ENCODE measurements around the gene MYOM3.
"Not testable (repeated sequence)": the region's sequence is repeated elsewhere in the genome, so short reads cannot be mapped to it uniquely, and the experiment has no call there.

The MYOM3 gene

DNA sequence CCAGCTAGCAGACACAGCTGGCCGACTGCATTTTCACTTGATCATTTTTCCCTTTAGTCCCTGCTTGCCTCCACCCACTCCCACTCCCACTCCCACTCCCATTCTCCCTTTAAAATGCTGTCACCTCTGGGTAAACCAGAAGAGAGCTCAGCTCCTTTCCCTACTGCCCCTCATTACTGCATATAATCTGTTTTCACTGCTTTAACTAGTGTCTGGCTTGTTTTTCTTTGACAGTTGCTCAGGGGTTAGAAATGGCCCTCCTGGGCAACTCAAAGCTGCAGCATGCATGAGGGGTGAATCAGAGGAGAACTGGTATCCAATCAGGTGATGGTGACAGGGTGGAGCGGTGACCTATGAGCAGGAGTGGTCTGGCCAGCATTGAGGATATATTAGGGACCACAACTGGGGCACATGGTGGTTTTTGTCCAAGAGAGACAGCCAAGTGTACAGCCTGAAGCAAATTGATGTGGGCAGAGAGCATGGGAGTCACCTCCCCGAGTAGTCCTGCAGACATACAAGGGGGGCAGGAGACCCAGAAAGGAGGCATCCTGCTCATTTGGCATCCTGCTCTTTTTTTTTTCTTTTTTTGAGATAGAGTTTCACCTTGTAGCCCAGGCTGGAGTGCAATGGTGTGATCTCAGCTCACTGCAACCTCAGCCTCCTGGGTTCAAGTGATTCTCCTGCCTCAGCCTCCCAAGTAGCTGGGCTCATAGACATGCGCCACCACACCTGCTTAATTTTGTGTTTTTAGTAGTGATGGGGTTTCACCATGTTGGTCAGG lies 89.2 kb downstream of the MYOM3 start:
- DNase-seq, result no peak

DNA sequence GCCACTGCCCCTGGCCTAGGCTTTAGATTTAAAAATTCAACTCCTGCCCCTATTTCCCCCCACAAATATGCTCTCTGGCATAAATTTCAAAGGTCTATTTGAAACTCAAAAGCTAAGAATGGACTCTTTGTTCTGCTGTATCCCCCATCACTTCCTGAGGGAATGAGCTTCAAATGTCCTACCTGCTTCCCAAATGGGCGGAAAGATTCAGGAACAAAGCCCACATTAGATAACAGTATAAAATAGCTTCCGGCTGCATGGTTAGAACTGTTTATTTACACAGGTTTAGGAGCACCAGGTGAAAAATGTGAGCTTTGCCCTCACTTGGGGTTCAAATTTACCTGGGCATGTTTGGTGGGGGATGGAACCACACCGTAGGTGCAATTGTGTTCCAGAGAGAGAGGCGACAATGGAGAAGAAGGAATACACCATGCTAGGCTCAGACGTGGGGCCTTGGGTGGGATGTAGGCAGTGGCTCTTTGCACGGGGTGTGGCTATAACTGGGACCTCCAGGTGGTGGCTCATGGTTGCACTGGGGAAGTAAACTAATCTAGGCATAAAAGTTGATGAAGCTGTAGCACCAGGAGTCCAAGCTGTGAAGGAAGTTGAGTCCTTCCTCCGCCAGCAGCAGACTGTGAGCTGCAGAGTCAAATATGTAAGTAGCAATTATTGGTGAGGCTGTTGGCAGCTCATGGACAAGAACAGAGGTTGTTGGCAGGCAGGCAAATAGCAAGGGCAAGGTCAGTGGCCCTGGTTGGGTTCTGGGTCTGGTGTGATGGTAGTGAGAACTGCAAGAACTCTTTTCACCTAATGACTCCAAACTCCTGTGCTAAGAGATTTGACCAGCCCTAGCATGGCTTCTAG lies 90.3 kb downstream of the MYOM3 start:
- no peak for DNase-seq

- no peak for DNase-seq
Observed at GRCh38 chr1:24020470-24020869, 91.5 kb downstream of the MYOM3 start.

DNA sequence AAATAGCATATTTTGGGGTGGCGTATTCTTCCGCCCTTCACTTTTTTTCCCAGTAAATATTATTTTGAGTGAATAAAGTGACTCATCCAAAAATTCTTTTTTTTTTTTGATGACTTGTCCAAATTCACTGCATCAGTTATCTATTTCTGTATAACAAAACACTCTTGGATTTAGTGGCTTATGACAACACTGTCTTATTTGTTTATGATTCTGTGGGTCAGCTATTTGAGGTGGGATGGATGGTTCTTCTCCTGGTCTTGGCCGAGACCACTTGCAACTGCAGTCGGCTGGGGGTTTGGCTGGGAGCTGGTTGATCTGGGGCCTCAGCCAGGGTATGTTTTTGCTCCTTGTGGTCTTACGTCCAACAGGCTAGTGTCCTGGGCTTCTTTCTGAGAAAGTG lies 91.9 kb downstream of the MYOM3 start:
- no peak for DNase-seq

- no peak for DNase-seq
Observed at GRCh38 chr1:24018611-24019580, 93.0 kb downstream of the MYOM3 start.

- DNase-seq, result no peak
Observed at GRCh38 chr1:24015221-24016210, 96.4 kb downstream of the MYOM3 start.

- not testable (repeated sequence) for DNase-seq
Observed at GRCh38 chr1:24012878-24013277, 99.1 kb downstream of the MYOM3 start.

DNA sequence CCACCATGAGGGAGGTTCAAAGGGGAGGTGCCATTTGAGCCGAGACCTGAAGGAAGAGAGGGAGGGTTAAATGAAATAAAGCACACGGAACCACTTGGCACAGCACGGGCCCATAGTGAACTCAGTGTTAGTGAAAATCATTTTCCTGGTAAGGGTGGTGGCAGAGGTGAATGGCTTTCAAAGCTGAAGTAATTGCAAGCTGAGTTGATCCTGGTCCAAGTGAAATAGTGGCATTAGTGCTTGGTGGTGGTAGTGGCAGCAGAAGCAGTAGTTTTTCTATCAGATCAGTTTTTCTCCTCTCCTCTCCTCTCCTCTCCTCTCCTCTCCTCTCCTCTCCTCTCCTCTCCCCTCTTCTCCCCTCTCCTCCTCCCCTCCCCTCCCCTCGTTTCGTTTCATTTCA lies 101.3 kb downstream of the MYOM3 start:
- no peak for DNase-seq

DNA sequence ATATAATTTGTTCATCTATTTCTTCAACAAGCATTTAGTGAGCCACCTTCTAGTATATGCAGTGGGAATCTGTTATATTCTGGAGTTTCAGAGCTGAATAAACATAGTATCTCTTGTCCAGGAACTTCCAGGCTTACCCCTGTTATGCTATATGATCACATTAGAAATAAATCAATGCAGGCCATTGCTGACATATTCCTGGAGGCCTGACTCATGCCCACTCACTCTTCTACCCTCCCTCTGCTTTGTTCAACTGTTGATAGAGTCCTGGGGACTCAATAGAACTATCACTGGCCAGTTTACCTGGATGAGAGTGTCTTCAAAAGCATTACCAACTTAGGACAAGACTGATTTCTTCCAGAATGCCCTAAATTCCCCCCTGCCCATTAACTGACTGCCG lies 102.5 kb downstream of the MYOM3 start:
- DNase-seq, result no peak

GRCh38 chr1:24008574-24009184 lies 103.3 kb downstream of the MYOM3 start:
- not testable (repeated sequence) for DNase-seq

DNA sequence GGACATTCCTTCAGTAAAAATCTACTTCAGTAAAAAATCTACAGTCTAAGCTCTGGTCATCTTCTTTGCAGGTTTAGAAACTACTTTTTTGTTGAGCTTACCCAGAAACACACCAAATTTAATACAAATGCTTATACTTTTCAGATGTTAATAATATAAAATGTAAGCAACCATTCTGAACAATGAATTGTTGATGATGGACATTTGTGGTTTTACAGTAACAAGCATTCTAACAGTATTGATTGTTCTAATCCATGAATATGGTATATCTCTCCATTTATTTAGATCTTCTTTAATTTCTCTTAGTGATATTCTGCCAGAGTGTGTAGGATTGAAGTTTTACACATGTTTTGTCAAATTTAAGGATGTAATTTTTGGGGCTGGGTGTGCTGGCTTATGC lies 104.9 kb downstream of the MYOM3 start:
- no peak for DNase-seq

Measured in activated T-cell treated with anti-CD3 and anti-CD28 coated beads, Interleukin-2, amount 50 U/mL, for 1 hour (primary cell).